ENCODE measurements around the gene CLEC10A.

- no peak for TF ChIP-seq CTCF (IDR thresholded peaks at IDR 0.05; ENCODE audit: insufficient read depth, low read depth, low read length)
- no peak for TF ChIP-seq EZH2 (IDR thresholded peaks at IDR 0.05; ENCODE audit: insufficient read depth, low read length)
These were observed 1.5 kb upstream of the CLEC10A start for GRCh38 chr17:7081341-7082062.
